Measurements from ENCODE around the gene ZC3H18.

DNA sequence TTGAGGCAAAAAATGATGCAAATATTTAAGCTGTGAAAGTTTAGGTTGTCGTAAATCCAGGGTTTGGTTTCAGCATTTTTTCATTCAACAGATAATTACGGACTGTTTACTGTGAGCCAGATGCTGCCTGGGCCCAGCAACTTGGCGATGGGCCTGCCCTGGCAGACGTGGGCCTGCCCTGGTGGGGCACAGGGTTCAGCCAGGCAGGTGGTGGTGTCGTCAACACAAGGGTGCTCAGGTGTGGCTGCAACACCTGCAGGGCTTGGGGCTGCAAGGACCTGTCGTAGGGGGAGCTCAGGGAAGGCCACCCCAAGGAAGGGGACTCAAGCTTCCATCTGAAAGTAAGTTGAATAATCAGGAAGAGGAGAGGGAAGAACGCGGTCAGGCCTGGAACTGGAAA lies 15.1 kb downstream of the ZC3H18 start:
- TF ChIP-seq POLR2A (IDR thresholded peaks at IDR 0.05) = no peak
- TF ChIP-seq, protein P1, sequence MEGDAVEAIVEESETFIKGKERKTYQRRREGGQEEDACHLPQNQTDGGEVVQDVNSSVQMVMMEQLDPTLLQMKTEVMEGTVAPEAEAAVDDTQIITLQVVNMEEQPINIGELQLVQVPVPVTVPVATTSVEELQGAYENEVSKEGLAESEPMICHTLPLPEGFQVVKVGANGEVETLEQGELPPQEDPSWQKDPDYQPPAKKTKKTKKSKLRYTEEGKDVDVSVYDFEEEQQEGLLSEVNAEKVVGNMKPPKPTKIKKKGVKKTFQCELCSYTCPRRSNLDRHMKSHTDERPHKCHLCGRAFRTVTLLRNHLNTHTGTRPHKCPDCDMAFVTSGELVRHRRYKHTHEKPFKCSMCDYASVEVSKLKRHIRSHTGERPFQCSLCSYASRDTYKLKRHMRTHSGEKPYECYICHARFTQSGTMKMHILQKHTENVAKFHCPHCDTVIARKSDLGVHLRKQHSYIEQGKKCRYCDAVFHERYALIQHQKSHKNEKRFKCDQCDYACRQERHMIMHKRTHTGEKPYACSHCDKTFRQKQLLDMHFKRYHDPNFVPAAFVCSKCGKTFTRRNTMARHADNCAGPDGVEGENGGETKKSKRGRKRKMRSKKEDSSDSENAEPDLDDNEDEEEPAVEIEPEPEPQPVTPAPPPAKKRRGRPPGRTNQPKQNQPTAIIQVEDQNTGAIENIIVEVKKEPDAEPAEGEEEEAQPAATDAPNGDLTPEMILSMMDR (IDR thresholded peaks at IDR 0.05) = no peak

Data from breast epithelium (tissue), 3 donors.